Lower lobe of right lung (tissue), 2 donors: Measurements from ENCODE around the gene AKR1B15. TPM values are rescaled to one million over a fixed set of nuclear protein-coding genes. Genes with fewer than 3 reads are reported as not detected.
"Not testable (repeated sequence)": the region's sequence is repeated elsewhere in the genome, so short reads cannot be mapped to it uniquely, and the experiment has no call there.

ENCODE experiments used
- ATAC-seq, 2 donors: fragments of 200-7000 bp; cut with Tn5 transposase; one replicate each; pipeline ENCODE4 v1.9.1; 2020 to 2022; ENCODE audit warnings: mild to moderate bottlenecking in 2 of 2, moderate library complexity in 2 of 2
- DNase-seq: peaks from one replicate; pipeline ENCODE4 v3.0.0-alpha.2; 2020
- H3K27ac ChIP-seq: fragments of 200-600 bp; one replicate; pipeline ENCODE4 v1.8.0; 2022
- H3K27me3 ChIP-seq: fragments of 200-600 bp; one replicate; pipeline ENCODE4 v1.8.0; 2022; ENCODE audit warnings: low read depth
- H3K36me3 ChIP-seq: fragments of 200-600 bp; one replicate; pipeline ENCODE4 v1.8.0; 2022; ENCODE audit warnings: mild to moderate bottlenecking
- H3K4me1 ChIP-seq: fragments of 200-600 bp; one replicate; pipeline ENCODE4 v1.8.0; 2022
- H3K4me3 ChIP-seq: fragments of 200-600 bp; one replicate; pipeline ENCODE4 v1.8.0; 2022; ENCODE audit warnings: mild to moderate bottlenecking
- H3K9me3 ChIP-seq: fragments of 200-600 bp; one replicate; pipeline ENCODE4 v1.8.0; 2022
- intact Hi-C: fragments of 100-400 bp; cut with DNase I; formaldehyde crosslinking; loops from one replicate; pipeline ENCODE4 v1.11.0; 2022
- total RNA-seq: library from RNA; stranded (reverse); fragmentation: NEBNext Ultra II Directional; extraction: Animal tissue kit (Norgen Biotek cat#: 25700); gene quantifications from one replicate; pipeline ENCODE4 v1.2.1, GENCODE V29; 2021
- TF ChIP-seq, protein P1 (sequence below): fragments of 200-600 bp; IDR thresholded peaks from one replicate; pipeline ENCODE4 v1.8.0; 2022; ENCODE audit warnings: antibody characterized with exemption, mild to moderate bottlenecking
- donor health status: DM: no; HTN: yes; CAD: no; lungs with severe emphysema.

Gene AKR1B15
- total RNA-seq, 1 donor from 2014 or later = not detected

- Histone ChIP-seq H3K4me1 (no peaks in the 10 kb centered on the region), H3K27ac (no peak overlapping the region), H3K27me3 (no peaks in the 10 kb centered on the region), H3K4me3 (no peak overlapping the region), H3K36me3 (no peaks in the 10 kb centered on the region), H3K9me3 (no peaks in the 10 kb centered on the region)
- DNase-seq (no peak), ATAC-seq (no peak)
- TF ChIP-seq, protein P1, sequence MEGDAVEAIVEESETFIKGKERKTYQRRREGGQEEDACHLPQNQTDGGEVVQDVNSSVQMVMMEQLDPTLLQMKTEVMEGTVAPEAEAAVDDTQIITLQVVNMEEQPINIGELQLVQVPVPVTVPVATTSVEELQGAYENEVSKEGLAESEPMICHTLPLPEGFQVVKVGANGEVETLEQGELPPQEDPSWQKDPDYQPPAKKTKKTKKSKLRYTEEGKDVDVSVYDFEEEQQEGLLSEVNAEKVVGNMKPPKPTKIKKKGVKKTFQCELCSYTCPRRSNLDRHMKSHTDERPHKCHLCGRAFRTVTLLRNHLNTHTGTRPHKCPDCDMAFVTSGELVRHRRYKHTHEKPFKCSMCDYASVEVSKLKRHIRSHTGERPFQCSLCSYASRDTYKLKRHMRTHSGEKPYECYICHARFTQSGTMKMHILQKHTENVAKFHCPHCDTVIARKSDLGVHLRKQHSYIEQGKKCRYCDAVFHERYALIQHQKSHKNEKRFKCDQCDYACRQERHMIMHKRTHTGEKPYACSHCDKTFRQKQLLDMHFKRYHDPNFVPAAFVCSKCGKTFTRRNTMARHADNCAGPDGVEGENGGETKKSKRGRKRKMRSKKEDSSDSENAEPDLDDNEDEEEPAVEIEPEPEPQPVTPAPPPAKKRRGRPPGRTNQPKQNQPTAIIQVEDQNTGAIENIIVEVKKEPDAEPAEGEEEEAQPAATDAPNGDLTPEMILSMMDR = no peak
- intact Hi-C loops = no loop called here
Measured at GRCh38 chr7:134539380-134540004, 9.4 kb upstream of the AKR1B15 start.

DNA sequence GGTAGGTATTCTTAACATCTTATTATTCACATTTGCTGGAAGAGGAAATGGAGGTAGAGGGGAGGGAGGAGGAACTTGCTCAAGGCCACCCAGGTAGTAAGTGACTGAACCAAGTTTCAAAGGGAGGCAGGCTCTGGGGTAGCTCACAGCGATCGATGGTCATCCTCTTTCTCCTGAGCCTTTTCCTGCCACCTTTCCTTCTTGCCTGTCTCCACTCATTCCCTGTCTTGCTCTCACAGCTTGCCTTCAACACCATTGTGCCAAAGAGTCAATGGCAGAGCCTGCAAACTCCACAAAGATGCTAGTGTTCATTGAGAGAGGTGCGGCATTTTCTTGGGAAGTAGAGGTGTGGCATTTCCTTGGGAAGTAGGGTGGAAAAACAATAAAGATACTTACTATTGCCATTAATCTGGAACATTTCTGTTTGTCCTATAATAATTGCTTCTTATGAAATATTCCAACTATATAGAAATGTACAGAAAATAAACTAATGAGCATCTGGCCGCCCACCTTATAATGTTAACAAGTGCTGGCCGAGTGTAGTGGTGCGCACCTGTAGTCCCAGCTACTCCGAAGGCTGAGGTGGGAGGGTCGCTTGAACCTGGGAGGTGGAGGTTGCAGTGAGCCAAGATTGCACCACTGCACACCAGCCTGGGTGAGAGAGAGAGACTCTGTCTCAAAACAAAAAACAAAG is 7.3 kb upstream of the AKR1B15 start:
- H3K27ac ChIP-seq, H3K27me3 ChIP-seq, intact Hi-C loops, H3K36me3 ChIP-seq, H3K9me3 ChIP-seq, H3K4me1 ChIP-seq, ATAC-seq, H3K4me3 ChIP-seq, DNase-seq: not testable (repeated sequence)

DNA sequence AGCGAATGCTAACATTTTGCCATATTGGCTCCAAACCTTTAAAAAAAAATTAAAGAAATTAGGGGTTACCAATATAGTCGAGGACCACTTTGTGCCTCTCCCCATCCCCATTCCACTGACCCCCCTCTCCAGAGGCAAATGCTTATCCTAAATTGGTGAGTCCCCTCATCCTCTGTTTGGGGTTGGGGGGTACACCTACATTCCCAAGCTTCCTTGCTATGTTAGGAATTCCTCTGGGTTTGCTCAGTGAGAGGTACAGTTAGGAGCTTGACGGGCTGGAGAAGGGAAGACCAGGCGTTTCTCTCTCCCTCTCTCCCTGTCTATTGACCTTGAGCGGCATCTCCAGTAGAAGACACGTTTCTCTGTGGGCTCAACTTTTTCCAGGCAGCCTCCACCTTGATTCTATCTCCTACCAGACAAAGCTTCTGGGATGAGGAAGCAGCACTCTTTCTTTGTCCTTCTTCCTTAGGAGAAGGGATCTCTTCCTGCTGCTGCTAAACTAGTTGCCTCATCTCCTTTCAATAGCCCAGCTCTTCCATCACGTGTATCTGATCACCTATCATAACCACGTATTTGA is 6.6 kb upstream of the AKR1B15 start:
- Histone ChIP-seq H3K27ac (no peak overlapping the region), H3K4me3 (no peak overlapping the region), H3K9me3 (no peaks in the 10 kb centered on the region), H3K4me1 (no peaks in the 10 kb centered on the region), H3K27me3 (no peaks in the 10 kb centered on the region), H3K36me3 (no peaks in the 10 kb centered on the region)
- ATAC-seq (no peak), DNase-seq (no peak)
- TF ChIP-seq, protein P1 = no peak
- intact Hi-C loops = no loop called here

DNA sequence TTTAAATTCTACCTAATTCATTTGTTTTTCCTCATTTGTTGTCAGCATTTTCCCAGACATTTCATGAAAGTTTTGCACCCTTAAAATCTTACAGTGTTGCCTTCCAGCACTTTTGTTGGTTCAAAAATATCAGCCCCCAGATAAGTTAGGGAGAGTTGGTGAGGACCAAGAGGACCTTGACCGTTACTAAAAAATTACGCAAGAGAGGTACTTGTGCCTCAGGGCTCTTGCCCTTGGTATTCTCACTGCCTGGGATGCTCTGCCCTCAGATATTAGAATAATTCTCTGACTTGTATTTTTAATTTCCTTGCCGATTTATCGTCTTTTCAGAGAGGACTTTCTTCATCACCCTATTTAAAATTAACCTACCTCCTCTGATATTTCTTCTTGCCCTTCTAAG is 3.5 kb upstream of the AKR1B15 start:
- no peaks in the 10 kb centered on the region for H3K27me3 ChIP-seq
- no peaks in the 10 kb centered on the region for H3K9me3 ChIP-seq
- DNase-seq (no peak), ATAC-seq (no peak)
- intact Hi-C loops = no loop called here
- TF ChIP-seq, protein P1 = no peak
- H3K4me1 ChIP-seq = no peaks in the 10 kb centered on the region
- no peak overlapping the region for H3K4me3 ChIP-seq
- no peak overlapping the region for H3K27ac ChIP-seq
- no peaks in the 10 kb centered on the region for H3K36me3 ChIP-seq

GRCh38 chr7:134545918-134546317 is 3.0 kb upstream of the AKR1B15 start:
- Histone ChIP-seq H3K4me3 (no peak overlapping the region), H3K27me3 (no peaks in the 10 kb centered on the region), H3K36me3 (no peaks in the 10 kb centered on the region), H3K9me3 (no peaks in the 10 kb centered on the region), H3K27ac (no peak overlapping the region), H3K4me1 (no peaks in the 10 kb centered on the region)
- TF ChIP-seq, protein P1 = no peak
- DNase-seq = no peak
- intact Hi-C loops = no loop called here
- ATAC-seq = no peak

GRCh38 chr7:134546955-134547354 is 2.0 kb upstream of the AKR1B15 start:
- Histone ChIP-seq H3K36me3 (no peaks in the 10 kb centered on the region), H3K9me3 (no peaks in the 10 kb centered on the region), H3K4me1 (no peaks in the 10 kb centered on the region), H3K27ac (no peak overlapping the region), H3K27me3 (no peaks in the 10 kb centered on the region), H3K4me3 (no peak overlapping the region)
- no peak for DNase-seq
- intact Hi-C loops = no loop called here
- ATAC-seq = no peak
- TF ChIP-seq, protein P1 = no peak
